ENCODE data around the gene MRPL51.

MRPL51 gene

GRCh38 chr12:6451348-6452244 is 41.5 kb downstream of the MRPL51 start, which contains the start of gene TAPBPL:
TSS of gene TAPBPL (plus strand) at chr12:6452042. CDS start at chr12:6452249, 207 bp downstream.
- ChIA-PET POLR2A (interaction anchor here (0.6 to 3.2 kb wide), 8 partner anchors 8 to 83 kb away, joined by 3 to 28 read pairs (median 4); partner anchors contain the start of genes GAPDH and VAMP1), CTCF (interaction anchor here (0.9 to 12.1 kb wide), 10 partner anchors 8 to 112 kb away, joined by 3 to 91 read pairs (median 4); partner anchors contain the start of gene VAMP1)
- peak; percentile 84 for DNase-seq (ENCODE audit: extremely low spot score)
- no peak for TF ChIP-seq CTCF (IDR thresholded peaks at IDR 0.05; ENCODE audit: control extremely low read depth, extremely low read depth, low read depth, missing control alignments)

- CTCF ChIA-PET, result interaction anchor here (0.9 to 12.1 kb wide), 7 partner anchors 10 to 113 kb away, joined by 3 to 91 read pairs (median 7); no protein-coding TSS in a partner anchor
- no peak for DNase-seq (ENCODE audit: extremely low spot score)
- TF ChIP-seq CTCF (IDR thresholded peaks at IDR 0.05; ENCODE audit: control extremely low read depth, extremely low read depth, low read depth, missing control alignments), result no peak
- POLR2A ChIA-PET, result interaction anchor here (0.6 to 3.2 kb wide), 5 partner anchors 8 to 84 kb away, joined by 3 to 28 read pairs (median 5); partner anchors contain the start of genes GAPDH and VAMP1
These were observed 42.2 kb downstream of the MRPL51 start for GRCh38 chr12:6450869-6451347.

GRCh38 chr12:6450091-6450868 is 42.8 kb downstream of the MRPL51 start:
- POLR2A ChIA-PET, result interaction anchor here (1.4 to 3.2 kb wide), 3 partner anchors 11 to 20 kb away, joined by 5 to 28 read pairs (median 8); partner anchors contain the start of gene VAMP1
- TF ChIP-seq CTCF (IDR thresholded peaks at IDR 0.05; ENCODE audit: control extremely low read depth, extremely low read depth, low read depth, missing control alignments), result no peak
- CTCF ChIA-PET, result interaction anchor here (2.2 to 12.1 kb wide), 4 partner anchors 10 to 26 kb away, joined by 7 to 91 read pairs (median 56); no protein-coding TSS in a partner anchor
- DNase-seq (ENCODE audit: extremely low spot score), result no peak

GRCh38 chr12:6444704-6445688 is 48.1 kb downstream of the MRPL51 start, which contains the start of gene CD27:
TSS of gene CD27 (plus strand) at chr12:6444955. CDS start at chr12:6445096, 141 bp downstream.
- TF ChIP-seq CTCF (IDR thresholded peaks at IDR 0.05; ENCODE audit: control extremely low read depth, extremely low read depth, low read depth, missing control alignments), result no peak
- POLR2A ChIA-PET, result interaction anchor here (0.9 to 1.3 kb wide), 3 partner anchors 19 to 90 kb away, joined by 3 to 4 read pairs (median 3); no protein-coding TSS in a partner anchor
- DNase-seq (ENCODE audit: extremely low spot score), result no peak
- CTCF ChIA-PET, result interaction anchor here (1.0 to 12.1 kb wide), 10 partner anchors 9 to 94 kb away, joined by 3 to 91 read pairs (median 7); no protein-coding TSS in a partner anchor

- TF ChIP-seq CTCF (IDR thresholded peaks at IDR 0.05; ENCODE audit: control extremely low read depth, extremely low read depth, low read depth, missing control alignments), result no peak
- no peak for DNase-seq (ENCODE audit: extremely low spot score)
- ChIA-PET CTCF (interaction anchor here (1.1 to 12.1 kb wide), 10 partner anchors 8 to 95 kb away, joined by 3 to 91 read pairs (median 7); partner anchors contain the start of gene TAPBPL), POLR2A (interaction anchor here (0.6 to 1.5 kb wide), 10 partner anchors 8 to 114 kb away, joined by 3 to 6 read pairs (median 4); partner anchors contain the start of gene TAPBPL)
These were observed 49.0 kb downstream of the MRPL51 start for GRCh38 chr12:6444031-6444430.

Data from GM10248 (cell line).